IMR-90 (cell line): ENCODE results near the gene MAP1LC3C. TPM values are rescaled to one million over a fixed set of nuclear protein-coding genes. Genes with fewer than 3 reads are reported as not detected.

Source experiments
- polyA plus RNA-seq, 3 experiments: library from polyadenylated mRNA; depleted of rRNA; stranded (reverse); fragments of >200 nt; gene quantifications; 2 replicates each; pipeline ENCODE4 v1.2.3, GENCODE V29; 2012; ENCODE audit warnings: low replicate concordance in 1 of 3
- total RNA-seq: library from RNA; depleted of rRNA; stranded (reverse); fragments of >200 nt; gene quantifications from 2 replicates; pipeline ENCODE4 v1.2.3, GENCODE V29; 2012; rRNA removed

Gene MAP1LC3C
- total and polyA plus RNA-seq, 2 of the 4 experiments (the other 2 are of a cell fraction) = under 0.01 TPM; not detected in 1

Other genes starting within 250 kb of the MAP1LC3C start
- 12.9 and 18.9 TPM in 2 replicates for gene EXO1, start 150.9 kb downstream of the MAP1LC3C start, total RNA-seq
- gene EXO1, start 150.9 kb downstream of the MAP1LC3C start, polyA plus RNA-seq (2012; rRNA removed) = 3.9 and 5.1 TPM in 2 replicates
- gene BECN2, start 41.3 kb downstream of the MAP1LC3C start, total RNA-seq = not detected in 2 replicates
- gene BECN2, start 41.3 kb downstream of the MAP1LC3C start, polyA plus RNA-seq (2012; rRNA removed) = not detected in 2 replicates